LNCAP (cell line): ENCODE data around the gene ATP2B2.

Source experiments
- TF ChIP-seq, protein P1 (sequence below): fragments of 450-650 bp; IDR thresholded peaks from 2 replicates; pipeline ENCODE4 v1.5.1; 2017; ENCODE audit warnings: mild to moderate bottlenecking

ATP2B2 gene

GRCh38 chr3:10502185-10502880 lies 3.1 kb downstream of the ATP2B2 start:
- TF ChIP-seq, protein P1, sequence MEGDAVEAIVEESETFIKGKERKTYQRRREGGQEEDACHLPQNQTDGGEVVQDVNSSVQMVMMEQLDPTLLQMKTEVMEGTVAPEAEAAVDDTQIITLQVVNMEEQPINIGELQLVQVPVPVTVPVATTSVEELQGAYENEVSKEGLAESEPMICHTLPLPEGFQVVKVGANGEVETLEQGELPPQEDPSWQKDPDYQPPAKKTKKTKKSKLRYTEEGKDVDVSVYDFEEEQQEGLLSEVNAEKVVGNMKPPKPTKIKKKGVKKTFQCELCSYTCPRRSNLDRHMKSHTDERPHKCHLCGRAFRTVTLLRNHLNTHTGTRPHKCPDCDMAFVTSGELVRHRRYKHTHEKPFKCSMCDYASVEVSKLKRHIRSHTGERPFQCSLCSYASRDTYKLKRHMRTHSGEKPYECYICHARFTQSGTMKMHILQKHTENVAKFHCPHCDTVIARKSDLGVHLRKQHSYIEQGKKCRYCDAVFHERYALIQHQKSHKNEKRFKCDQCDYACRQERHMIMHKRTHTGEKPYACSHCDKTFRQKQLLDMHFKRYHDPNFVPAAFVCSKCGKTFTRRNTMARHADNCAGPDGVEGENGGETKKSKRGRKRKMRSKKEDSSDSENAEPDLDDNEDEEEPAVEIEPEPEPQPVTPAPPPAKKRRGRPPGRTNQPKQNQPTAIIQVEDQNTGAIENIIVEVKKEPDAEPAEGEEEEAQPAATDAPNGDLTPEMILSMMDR = no peak

GRCh38 chr3:10501664-10502052 lies 3.7 kb downstream of the ATP2B2 start:
- TF ChIP-seq, protein P1 = no peak

DNA sequence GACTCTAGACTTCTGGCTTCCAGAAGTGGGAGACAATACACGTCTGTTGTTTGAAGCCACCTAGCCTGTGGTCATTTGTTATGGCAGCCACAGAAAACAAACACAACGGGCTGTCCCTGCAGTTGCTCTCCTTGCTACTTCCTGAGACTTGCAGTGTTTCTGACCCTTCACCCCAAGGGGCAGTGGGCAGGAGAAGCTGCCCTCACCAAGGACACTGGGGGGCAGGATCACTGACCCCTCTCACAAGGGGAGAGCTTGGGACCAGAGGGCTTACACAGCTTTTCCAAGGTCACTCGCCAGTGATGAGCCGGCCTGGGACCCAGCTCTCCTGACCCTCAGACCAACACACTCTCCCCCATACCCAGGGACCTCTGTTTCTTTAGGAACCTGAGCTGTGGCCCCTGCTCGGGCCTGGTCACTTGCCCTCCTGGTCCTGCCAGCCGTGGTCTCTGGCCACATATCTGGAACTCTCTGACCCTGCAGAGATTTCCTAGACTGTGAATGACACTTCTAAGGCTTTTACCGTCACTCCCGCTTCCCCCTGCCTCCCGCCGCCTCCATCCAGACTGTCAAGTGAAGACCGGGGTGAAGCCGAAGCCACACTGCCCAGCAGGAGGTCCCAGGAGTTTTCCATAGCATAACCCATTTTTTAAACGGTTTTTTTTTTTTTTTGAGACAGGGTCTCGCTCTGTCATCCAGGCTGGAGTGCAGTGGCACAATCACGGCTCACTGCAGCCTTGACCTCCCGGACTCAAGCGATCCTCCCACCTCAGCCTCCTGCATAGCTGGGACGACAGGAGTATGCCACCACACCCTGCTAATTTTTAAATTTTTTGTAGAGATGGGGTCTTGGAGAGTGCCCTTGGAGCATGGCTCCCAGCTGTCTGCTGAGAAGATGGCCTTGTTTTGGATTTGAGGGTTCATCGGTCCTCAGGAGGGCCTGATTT lies 4.4 kb downstream of the ATP2B2 start:
- TF ChIP-seq, protein P1 = no peak

DNA sequence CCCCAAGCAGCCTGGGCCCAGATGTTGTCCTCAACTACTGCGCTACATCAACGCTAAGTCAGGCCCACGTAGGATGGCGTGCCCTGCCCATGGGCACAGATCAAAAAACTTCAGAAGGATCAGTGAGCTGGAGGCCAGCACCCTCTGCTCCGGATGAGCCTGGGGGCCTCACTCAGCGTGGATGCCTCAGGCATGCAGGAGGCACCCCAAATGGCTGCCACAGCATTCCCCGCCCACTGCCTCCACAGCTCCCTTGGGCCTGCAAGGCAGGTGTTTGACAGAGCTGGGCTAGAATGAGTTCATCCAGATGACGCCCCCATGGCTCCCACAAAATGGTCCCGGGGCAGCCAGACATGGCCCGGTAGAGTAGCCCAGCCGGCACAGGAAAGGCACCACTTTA lies 7.1 kb downstream of the ATP2B2 start:
- TF ChIP-seq, protein P1 = no peak

DNA sequence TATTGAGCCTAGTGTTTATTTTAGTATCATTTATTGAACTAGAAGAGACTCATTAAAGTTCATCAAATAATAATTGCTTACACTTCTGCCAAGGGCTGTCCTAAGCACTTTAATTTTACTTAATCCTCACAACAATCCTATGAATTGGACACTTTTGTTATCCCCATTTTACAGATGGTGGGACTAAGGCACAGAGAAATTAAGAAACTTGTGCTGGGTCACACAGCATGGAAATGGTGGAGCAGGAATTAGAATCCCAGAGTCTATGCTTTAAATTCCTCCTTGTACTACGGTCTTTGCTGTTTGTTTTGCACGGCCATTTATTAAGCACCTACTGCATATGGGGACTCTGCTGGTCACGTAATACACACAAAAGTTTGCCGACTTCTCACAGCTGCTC lies 7.9 kb downstream of the ATP2B2 start:
- TF ChIP-seq, protein P1 = no peak

DNA sequence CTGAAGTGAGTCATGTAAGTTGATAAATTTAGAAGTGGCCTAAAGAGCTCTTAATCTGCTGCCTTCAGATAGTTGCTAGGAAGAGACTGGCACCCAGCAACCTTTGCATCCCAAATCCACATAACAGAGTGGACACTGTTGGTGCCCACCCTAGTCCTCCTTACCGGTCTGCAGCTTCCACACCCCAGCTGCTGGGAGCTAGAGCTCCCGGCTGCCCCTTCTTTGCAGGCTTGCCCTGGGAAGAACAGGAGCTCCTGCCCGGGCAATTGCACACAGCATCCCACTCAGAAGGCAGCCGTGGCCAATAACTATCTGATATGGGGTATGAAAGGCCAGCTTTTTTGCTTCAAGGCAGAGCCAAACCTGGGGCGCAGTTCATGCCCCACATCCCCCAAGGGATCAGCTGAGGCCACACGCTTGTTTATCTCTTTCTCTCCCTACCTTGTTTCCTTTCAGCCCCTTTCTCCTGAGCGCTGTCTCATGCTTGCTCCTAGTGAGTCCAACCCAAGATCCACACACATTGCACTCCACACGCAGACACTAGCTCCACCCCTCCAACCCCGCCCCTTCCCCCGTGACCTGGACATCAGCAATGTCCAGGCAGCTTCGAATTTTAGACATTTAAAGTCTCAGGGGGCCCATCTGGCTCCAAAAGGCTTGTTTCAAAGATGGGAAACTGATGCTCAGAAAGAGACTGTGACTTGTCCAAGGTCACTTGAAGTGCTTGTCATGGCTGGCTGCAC lies 9.1 kb downstream of the ATP2B2 start:
- TF ChIP-seq, protein P1 = no peak

- TF ChIP-seq, protein P1 = no peak
Measured at GRCh38 chr3:10495614-10496013, 9.8 kb downstream of the ATP2B2 start.
